BE2C (cell line): Measurements from ENCODE around the gene PKIB.

ENCODE experiments used
- DNase-seq: peaks from one replicate; pipeline ENCODE4 v3.0.0-alpha.2; 2020
- H3K27me3 ChIP-seq: fragments of 250-450 bp; sonication (Bioruptor Pico); 2 replicates; pipeline ENCODE4 v1.5.1; 2020; ENCODE audit warnings: mild to moderate bottlenecking
- H3K36me3 ChIP-seq: fragments of 250-450 bp; sonication (Bioruptor Pico); 2 replicates; pipeline ENCODE4 v1.5.1; 2020; ENCODE audit warnings: mild to moderate bottlenecking
- H3K4me1 ChIP-seq: fragments of 250-450 bp; sonication (Bioruptor Pico); 2 replicates; pipeline ENCODE4 v1.5.1; 2020
- H3K4me3 ChIP-seq: 2 replicates; pipeline ENCODE4 v1.5.1; 2011; ENCODE audit warnings: low read depth, low read length
- H3K9me3 ChIP-seq: fragments of 250-450 bp; sonication (Bioruptor Pico); 2 replicates; pipeline ENCODE4 v1.5.1; 2020
- CTCF ChIP-seq: IDR thresholded peaks from 2 replicates; pipeline ENCODE4 v1.5.1; 2012; ENCODE audit warnings: mild to moderate bottlenecking, low read depth, low read length

The PKIB gene

GRCh38 chr6:122766256-122766655, 156.1 kb downstream of the PKIB start:
- Histone ChIP-seq H3K36me3 (no peaks in the 10 kb centered on the region), H3K27me3 (no peaks in the 10 kb centered on the region), H3K9me3 (no peaks in the 10 kb centered on the region), H3K4me3 (no peak overlapping the region), H3K4me1 (no peaks in the 10 kb centered on the region)
- DNase-seq = no peak
- no peak for TF ChIP-seq CTCF

GRCh38 chr6:122770835-122771601, 160.8 kb downstream of the PKIB start:
- Histone ChIP-seq H3K4me1 (no peaks in the 10 kb centered on the region), H3K36me3 (no peaks in the 10 kb centered on the region), H3K9me3 (no peaks in the 10 kb centered on the region), H3K4me3 (no peak overlapping the region), H3K27me3 (no peaks in the 10 kb centered on the region)
- no peak for TF ChIP-seq CTCF
- DNase-seq = no peak

- no peaks in the 10 kb centered on the region for H3K36me3 ChIP-seq
- no peaks in the 10 kb centered on the region for H3K4me1 ChIP-seq
- DNase-seq = no peak
- no peaks in the 10 kb centered on the region for H3K27me3 ChIP-seq
- no peaks in the 10 kb centered on the region for H3K9me3 ChIP-seq
- TF ChIP-seq CTCF = no peak
- no peak overlapping the region for H3K4me3 ChIP-seq
These were observed 162.7 kb downstream of the PKIB start for GRCh38 chr6:122772724-122773415.
